ENCODE data around the gene AHCYL2.
"Not testable (repeated sequence)": the region's sequence is repeated elsewhere in the genome, so short reads cannot be mapped to it uniquely, and the experiment has no call there.

Gene AHCYL2

DNA sequence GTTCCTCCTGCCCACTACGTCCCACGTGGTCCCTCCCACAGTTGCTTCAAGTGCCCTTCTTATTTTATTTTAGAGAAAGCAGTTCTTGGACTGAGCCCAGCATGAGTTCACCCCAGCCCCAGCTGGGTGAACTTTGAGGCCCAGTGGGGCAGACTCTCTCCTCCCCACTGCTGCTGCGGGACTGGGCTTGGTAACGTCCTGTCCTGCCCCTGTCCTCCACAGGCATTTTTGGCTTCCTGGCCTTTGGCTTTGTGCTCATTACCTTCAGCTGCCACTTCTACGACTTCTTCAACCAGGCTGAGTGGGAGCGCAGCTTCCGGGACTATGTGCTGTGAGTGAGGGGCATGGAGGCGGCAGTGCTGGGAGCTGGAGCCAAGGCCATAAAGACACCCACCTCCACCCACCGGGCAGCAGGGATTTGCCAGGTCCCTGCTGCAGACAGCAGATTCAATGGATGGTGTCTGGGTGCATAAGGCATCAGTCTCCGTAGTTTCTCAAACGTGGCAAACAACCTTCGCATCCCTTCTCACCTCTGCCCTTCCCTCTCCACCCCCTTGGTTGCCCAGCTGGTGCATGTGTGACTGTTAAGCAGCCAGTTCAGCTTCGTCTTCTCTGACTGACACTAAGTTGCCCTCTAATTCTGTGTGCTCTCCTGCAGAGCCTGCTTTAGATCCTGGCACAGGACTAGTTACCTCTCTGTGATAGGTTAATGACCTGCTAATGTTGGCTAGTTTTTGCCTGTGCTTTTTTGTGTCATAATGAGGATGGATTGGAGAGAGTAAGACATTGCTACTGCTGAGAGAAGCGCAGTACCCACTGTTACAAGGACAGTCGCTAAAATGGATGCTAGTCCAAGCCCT lies 15.5 kb upstream of the AHCYL2 start:
- DNase-seq: no peak

DNA sequence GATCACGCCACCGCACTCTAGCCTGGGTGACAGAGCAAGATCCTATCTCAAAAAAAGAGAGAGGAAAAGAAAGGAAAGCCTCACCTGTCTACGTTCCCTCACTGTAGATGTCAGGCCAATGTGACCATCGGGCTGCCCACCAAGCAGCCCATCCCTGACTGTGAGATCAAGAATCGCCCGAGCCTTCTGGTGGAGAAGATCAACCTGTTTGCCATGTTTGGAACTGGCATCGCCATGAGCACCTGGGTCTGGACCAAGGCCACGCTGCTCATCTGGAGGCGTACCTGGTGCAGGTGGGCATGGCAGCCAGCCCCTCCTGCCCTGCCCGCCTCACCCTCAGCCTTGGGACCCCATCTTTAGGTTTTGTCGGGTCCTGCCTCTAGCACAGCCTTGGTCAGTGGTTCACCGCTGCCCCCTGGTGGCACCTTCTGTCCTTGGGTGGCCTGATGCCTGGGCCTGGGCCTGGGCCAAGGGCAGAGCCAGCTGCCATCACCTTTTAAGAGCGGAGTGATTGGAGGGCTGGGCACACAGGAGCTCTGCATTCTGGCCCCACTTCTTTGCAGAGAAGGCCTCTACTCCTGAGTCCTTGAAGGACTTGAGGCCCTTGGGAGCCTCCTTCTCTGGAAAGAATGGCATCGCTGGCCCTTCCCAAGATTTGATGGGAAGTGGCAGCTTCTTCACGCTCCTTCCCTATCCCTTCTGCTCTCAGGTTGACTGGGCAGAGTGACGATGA lies 14.4 kb upstream of the AHCYL2 start:
- DNase-seq: no peak

DNA sequence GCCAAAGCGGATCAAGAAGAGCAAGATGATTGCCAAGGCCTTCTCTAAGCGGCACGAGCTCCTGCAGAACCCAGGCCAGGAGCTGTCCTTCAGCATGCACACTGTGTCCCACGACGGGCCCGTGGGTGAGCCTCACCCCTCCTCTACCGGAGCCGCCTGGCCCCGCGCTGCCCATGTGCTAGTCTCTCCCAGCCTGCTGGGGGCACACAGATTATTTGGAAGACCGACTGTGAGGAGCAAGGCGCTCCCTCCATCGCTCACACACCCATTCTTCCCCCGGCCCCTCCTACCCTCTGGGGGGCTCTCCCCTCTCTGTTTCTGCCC lies 13.9 kb upstream of the AHCYL2 start:
- no peak for DNase-seq

DNA sequence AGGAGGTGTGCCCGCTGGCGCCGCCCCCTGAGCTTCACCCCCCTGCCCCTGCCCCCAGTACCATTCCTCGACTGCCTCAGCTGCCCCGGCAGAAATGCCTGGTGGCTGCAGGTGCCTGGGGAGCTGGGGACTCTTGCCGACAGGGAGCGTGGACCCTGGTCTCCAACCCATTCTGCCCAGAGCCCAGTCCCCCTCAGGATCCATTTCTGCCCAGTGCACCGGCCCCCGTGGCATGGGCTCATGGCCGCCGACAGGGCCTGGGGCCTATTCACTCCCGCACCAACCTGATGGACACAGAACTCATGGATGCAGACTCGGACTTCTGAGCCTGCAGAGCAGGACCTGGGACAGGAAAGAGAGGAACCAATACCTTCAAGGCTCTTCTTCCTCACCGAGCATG lies 12.7 kb upstream of the AHCYL2 start:
- DNase-seq: no peak

DNA sequence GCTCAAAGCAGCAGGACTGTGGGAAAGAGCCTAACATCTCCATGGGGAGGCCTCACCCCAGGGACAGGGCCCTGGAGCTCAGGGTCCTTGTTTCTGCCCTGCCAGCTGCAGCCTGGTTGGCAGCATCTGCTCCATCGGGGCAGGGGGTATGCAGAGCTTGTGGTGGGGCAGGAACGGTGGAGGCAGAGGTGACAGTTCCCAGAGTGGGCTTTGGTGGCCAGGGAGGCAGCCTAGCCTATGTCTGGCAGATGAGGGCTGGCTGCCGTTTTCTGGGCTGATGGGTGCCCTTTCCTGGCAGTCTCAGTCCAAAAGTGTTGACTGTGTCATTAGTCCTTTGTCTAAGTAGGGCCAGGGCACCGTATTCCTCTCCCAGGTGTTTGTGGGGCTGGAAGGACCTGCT lies 12.2 kb upstream of the AHCYL2 start:
- DNase-seq: no peak

DNA sequence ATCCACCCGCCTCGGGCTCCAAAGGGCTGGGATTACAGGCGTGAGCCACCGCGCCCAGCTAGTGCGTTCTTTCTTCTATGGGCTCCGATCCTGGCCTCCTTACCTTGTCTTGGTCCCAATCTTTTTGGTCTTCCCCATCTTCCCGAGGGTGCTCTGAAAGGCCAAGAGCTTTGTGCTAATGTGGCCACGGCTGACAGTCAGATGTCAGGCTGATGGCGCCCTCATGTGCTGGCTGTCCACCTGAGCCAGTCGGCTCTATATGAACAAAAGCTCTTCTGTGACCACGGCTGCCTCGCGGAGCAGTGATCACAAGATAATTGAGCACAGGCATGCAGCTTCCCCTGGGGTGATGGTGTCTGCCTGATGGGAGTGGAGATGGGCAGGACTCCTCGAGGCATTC lies 11.0 kb upstream of the AHCYL2 start:
- DNase-seq: no peak

DNA sequence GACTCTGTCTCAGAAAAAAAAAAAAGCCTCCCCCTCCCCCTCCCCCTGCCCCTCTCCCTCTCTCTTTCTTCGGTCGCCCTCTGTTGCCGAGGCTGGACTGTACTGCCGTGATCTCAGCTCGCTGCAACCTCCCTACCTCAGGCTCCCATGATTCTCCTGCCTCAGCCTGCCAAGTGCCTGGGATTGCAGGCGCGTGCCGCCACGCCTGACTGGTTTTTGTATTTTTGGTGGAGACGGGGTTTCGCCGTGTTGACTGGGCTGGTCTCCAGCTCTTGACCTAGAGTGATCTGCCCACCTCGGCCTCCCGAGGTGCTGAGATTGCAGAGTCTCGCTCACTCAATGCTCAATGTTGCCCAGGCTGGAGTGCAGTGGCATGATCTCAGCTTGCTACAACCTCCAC lies 9.1 kb upstream of the AHCYL2 start:
- not testable (repeated sequence) for DNase-seq

DNA sequence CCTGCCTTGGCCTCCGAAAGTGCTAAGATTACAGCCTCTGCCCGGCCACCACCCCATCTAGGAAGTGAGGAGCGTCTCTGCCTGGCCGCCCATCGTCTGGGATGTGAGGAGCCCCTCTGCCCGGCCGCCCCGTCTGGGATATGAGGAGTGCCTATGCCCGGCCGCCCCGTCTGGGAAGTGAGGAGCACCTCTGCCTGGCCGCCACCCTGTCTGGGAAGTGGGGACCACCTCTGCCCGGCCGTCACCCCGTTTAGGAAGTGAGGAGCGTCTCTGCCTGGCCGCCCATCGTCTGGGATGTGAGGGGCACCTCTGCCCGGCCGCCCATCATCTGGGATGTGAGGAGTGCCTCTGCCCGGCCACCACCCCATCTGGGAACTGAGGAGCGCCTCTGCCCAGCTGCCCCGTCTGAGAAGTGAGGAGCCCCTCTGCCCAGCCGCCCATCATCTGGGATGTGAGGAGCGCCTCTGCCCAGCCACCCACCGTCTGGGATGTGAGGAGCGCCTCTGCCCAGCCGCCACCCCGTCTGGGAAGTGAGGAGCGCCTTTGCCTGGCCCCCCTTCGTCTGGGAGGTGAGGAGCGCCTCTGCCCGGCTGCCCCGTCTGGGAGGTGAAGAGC lies 8.6 kb upstream of the AHCYL2 start:
- DNase-seq: not testable (repeated sequence)

DNA sequence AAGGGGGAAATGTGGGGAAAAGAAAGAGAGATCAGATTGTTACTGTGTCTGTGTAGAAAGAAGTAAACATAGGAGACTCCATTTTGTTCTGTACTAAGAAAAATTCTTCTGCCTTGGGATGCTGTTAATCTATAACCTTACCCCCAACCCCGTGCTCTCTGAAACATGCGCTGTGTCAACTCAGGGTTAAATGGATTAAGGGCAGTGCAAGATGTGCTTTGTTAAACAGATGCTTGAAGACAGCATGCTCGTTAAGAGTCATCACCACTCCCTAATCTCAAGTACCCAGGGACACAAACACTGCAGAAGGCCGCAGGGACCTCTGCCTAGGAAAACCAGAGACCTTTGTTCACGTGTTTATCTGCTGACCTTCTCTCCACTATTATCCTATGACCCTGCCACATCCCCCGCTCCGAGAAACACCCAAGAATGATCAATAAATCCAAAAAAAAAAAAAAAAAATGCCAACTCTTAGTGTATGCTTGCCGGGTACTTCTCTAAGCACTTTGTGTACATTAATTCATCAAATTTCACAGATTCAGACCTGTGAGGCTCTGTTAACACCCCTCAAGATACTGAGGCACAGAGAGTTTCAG lies 7.9 kb upstream of the AHCYL2 start:
- not testable (repeated sequence) for DNase-seq

DNA sequence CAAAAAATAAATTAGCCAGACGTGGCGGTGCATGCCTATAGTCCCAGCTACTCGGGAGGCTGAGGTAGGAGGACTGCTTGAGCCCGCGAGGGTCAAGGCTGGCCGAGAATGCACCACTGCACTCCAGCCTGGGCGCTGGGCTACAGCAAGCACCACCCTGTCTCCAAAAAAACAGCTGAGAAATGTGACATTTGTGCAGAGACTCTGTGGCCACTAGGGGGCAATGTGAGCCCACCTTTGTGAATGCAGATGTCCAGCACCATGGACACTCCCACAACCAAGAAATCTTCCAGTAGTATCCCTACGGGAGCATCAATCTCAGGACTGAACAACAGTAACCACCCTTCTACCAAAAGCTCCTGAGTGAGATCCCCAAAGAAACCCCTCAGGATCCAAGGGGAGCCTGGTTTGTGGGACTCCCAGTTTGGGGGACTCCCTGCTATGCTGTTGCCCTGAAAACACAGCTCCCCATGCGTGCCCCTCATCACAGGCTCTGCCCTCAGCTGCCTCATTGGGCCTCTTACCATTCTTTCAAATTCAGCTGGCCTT lies 6.2 kb upstream of the AHCYL2 start:
- peak; percentile 41 for DNase-seq

DNA sequence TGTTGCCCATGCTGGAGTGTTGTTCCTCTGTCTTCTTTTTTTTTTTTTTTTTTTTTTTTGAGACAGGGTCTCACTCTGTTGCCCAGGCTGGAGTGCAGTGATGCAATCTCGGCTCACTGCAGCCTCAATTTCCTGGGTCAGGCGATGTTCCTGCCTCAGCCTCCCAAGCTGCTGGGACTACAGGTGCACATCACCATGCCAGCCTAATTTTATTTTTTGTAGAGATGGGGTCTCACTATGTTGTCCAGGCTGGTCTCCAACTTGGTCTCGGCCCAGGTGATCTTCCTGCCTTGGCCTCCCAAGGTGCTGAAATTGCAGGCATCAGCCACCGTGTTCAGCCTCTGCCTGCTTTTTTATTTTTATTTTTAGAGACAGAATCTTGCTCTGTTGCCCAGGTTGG lies 5.7 kb upstream of the AHCYL2 start:
- not testable (repeated sequence) for DNase-seq

DNA sequence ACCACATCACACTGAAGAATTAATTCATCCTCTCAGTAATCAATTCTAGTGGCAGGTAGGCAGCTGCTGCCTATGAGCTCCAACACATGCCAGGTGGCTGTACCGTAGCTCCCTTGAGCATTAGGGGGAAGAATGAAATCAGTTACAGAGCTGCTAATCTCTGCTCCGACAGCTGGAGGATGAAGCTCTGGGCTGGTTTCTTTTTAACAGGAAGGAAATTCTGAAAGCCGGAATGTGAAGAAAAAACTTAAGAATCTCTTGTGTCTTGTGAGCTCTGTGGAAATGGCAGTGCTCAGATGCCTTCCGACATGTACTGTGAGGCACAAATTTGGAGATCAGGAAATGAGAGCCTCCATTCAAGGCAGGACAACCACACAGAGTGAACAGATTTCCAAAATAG lies 2.8 kb upstream of the AHCYL2 start:
- peak; percentile 77 for DNase-seq

DNA sequence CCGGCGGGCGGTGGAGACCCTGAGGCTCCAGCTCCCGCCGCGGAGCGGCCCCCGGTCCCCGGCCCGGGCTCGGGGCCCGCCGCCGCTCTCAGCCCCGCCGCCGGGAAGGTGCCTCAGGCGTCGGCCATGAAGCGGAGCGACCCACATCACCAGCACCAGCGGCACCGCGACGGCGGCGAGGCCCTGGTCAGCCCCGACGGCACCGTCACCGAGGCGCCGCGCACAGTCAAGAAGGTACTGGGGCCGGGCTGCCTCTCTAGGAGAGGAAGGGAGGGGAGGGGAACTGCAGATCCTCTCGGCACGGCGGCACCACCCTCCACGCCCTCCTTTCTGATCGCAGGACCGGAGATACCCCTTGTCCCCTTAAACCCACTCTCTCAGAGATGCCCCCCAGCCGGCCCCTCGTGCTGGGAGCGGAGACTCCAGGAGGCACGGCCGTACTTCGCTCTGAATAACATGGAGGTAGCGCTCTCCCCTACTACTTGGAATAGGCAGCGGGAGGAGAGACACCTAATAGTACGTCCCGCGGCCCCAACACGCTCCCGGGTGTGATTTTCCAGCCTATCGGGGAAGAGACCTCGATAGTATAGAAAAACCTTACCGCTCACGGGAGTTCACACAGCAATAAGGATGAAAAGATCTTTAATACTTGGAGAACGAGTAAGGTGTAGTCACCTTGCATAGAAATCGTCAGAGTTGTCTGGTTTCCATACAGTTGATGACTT lies 538 bp downstream of the AHCYL2 start:
- peak; percentile 22 for DNase-seq

DNA sequence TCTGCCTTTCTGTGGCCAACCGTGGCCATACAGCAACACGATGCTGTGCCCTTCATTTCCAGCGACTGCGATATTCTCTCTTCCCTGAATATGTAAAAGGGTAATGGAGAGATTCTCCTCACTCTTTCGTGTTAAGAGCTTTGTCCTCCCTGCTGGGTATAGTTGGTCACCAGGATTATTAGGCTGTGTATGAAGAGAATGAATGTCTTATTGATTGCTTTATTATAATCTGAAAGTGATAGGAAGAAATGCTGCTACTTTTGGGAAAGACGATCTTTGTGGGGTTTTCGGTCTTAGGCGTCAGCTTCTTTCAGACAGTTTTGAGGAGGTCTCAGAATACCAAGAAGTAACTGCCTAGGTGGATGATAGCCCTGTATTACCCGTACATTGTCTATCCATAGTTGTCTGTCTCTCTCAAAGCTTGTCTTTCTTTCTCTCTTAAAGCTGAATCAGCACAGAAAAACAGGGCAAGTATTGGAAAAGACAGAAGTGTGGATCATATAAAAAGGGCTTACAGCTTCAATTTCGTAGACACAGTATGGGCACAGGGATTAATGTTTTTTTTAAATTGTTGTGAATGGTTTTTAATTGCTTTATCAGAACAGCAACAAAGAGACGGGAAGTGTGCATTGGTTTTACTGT lies 1.2 kb downstream of the AHCYL2 start:
- no peak for DNase-seq

DNA sequence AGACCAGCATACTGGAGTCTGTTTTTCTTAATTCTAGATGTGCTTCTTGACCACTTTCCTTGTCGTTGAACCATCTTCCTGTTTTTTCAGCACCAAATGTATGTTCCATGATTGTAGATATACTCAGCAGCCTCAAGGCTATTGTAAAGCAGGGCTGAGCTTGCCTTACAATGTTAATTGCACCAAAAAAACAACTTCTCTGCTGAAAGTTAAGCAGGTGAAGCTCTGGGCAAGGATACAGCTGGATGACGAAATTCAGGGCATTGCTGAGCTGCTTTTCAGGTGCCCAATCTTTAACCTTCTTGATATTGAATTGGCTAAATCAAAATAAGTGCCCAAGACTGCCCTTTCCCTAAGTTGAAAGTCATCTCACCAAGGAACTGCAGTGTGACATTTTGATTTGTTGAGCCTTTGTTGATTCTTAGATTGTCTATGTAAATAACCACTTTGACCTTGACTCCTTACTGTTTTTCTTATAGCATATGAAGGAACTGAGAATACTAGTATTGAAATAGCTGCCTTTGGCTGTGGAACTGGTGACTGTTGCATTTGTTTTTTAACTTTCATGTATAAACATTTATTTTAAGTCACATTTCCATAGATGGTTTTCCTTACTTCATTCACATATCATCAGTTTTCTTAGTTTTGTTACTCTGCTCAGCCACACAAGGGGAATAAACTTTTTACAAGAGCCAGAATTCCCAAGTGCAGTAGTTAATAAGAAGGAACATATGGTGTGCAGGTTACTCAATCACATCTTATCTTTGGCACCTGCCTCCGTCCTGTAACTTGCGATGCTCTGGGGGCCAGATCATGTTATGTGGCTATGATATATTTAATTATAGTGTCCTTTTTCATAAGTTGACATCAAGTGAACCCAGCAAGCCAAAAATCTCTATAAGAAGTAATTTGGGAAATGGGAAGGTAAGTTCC lies 3.1 kb downstream of the AHCYL2 start:
- DNase-seq: no peak

DNA sequence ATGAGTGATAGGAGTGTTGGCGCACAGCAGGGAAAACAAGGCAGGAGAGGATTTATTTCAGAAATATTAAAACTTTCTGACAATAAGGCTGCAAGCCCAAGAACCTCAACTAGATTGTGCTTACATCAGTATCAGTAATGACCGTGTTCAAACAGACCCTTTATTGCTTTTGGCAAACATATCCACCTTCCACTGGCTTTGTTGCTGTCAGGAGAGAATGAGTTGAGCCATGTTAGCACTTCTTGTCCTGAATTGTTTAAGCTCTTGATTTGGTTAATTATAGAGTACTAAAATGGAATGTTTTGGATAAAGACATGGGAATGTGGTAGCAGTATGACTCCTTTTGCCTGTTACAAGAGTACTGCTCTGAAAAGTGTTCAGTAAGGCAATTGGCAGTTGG lies 3.8 kb downstream of the AHCYL2 start:
- DNase-seq: no peak

DNA sequence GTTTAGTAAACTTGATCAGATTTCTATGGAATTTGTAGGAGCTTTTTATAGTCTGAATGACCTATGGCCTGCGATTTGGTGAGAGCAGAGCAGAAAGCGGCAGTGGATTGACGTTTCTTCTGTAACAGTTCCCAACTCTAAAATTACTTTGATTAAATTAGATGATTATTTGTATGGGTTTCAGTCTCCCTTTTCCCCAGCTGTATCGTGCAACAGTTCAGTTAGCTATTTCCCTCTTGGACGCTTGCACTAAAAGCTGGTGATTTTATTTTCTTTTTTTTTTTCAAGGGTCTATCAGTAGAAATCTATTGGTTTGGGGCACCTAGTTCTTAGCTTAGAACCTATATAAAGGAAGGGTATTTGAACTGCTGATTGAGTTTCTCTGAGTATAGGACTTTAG lies 6.8 kb downstream of the AHCYL2 start:
- DNase-seq: no peak

DNA sequence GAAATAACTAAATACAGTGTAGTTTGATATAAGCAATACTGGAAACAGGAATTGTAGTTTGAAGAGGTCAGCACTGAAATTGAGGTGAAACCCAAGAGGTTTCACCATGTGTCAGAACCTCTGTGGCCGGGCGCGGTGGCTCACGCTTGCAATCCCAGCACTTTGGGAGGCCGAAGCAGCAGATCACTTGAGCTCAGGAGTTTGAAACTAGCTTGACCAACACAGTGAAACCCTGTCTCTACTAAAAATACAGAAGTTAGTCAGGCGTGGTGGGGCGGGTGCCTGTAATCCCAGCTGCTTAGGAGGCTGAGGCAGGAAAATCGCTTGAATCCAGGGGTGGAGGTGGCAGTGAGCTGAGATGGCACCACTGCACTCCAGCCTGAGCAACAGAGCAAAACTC lies 13.7 kb downstream of the AHCYL2 start:
- DNase-seq: no peak

DNA sequence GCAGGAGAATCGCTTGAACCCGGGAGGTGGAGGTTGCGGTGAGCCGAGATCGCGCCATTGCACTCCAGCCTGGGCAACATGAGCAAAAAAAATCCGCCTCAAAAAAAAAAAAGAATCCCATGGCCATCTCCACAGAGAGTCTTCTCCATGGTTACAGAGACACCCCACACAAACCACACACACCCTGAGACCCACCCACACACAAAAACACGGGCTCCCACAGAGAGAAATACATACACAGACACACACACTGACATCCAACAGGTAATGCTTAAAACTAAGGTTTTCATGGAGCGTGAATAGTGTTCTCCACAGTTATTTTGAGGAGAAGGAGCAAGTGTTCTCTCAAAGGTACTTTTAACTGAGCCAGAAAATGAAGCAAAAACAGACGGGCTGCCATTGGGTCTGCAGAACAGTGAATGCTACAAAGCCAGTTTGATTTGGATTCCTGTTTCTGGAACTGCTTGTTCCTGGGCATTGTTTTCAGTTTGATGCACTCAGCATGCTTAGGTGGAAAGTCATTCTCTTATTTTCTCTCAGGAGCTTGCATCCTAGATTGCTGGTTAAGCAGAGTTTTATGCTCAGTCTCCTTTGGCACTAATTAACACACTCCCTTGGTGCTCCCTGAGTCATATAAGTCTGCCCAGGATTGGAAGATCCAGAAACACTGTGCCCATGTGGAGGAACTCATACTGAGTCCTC lies 15.4 kb downstream of the AHCYL2 start:
- DNase-seq: no peak

DNA sequence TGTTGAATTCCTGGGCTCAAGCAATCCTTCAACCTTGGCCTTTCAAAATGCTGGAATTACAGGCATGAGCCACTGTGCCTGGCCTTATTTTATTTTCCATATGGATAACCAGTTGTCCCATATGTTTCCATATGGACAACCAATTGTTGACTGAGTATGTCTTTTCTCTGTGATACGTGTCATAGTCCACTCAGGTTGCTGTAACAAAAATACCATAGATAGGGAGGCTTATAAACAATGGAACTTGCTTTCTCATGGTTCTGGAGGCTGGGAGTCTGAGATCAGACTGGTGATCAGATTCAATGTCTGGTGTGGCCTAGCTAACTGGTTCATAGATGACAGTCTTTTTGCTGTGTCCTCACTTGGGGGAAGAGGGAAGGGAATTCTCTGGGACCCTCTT lies 19.4 kb downstream of the AHCYL2 start:
- no peak for DNase-seq
